ENCODE data around the gene LRIT1. TPM values are rescaled to one million over a fixed set of nuclear protein-coding genes. Genes with fewer than 3 reads are reported as not detected.

LRIT1 gene
- total and polyA plus RNA-seq, 2 experiments from 2014 or later: not detected

- H3K27ac ChIP-seq: no peak overlapping the region
- H3K9me3 ChIP-seq (ENCODE audit: low read depth): no peaks in the 10 kb centered on the region
- H3K4me2 ChIP-seq (ENCODE audit: unreplicated experiment): peak overlapping the region; percentile 16
- H3K9ac ChIP-seq: no peak overlapping the region
- H3K36me3 ChIP-seq (ENCODE audit: low read depth): no peaks in the 10 kb centered on the region
- WGBS, 2 experiments (ENCODE audit: low coverage in 1 of 2, low lambda C conversion rate in 2 of 2, missing lambda C conversion rate in 2 of 2): 32 to 33% methylated on average over 35 of the region's 35 CpGs
- H2AFZ ChIP-seq: peak overlapping the region; percentile 58
- H3F3A ChIP-seq (ENCODE audit: insufficient read depth): no peaks in the 10 kb centered on the region
- in situ Hi-C loops (cut with MboI): no loop called here
- H3K4me3 ChIP-seq: 0 out of 2 replicates have a peak overlapping the region, but pooled peaks have one; percentile 15
- TF ChIP-seq EZH2phosphoT487 (IDR thresholded peaks at IDR 0.05; ENCODE audit: insufficient read depth, low read depth) (no peak), EZH2 (IDR thresholded peaks at IDR 0.05; ENCODE audit: insufficient read depth, poor library complexity, severe bottlenecking) (no peak)
- DNase-seq: peak; percentile 69
- no peaks in the 10 kb centered on the region for H3K79me2 ChIP-seq (ENCODE audit: insufficient read depth)
- H3K4me1 ChIP-seq (ENCODE audit: insufficient read depth): no peaks in the 10 kb centered on the region
- peaks cover 4% of the 10 kb centered on the region; the same call in 1 of the 2 replicates for H3K27me3 ChIP-seq (replicated peaks; ENCODE audit: insufficient read depth)
- H3K9me2 ChIP-seq (ENCODE audit: insufficient read depth): no peaks in the 10 kb centered on the region
- no peaks in the 10 kb centered on the region for H4K20me1 ChIP-seq (ENCODE audit: insufficient read depth)
Measured at GRCh38 chr10:84256510-84257342, 15.4 kb upstream of the LRIT1 start.

GRCh38 chr10:84254552-84255478 lies 13.5 kb upstream of the LRIT1 start:
- no peak overlapping the region for H3K4me3 ChIP-seq
- no peaks in the 10 kb centered on the region for H3K79me2 ChIP-seq (ENCODE audit: insufficient read depth)
- H3K36me3 ChIP-seq (ENCODE audit: low read depth): no peaks in the 10 kb centered on the region
- H3K4me1 ChIP-seq (ENCODE audit: insufficient read depth): no peaks in the 10 kb centered on the region
- in situ Hi-C loops (cut with MboI): no loop called here
- H2AFZ ChIP-seq: no peak overlapping the region
- H3K27ac ChIP-seq: no peak overlapping the region
- 63 to 64% methylated on average over 10 of the region's 10 CpGs for WGBS, 2 experiments (ENCODE audit: low coverage in 1 of 2, low lambda C conversion rate in 2 of 2, missing lambda C conversion rate in 2 of 2)
- no peak for TF ChIP-seq EZH2 (IDR thresholded peaks at IDR 0.05; ENCODE audit: insufficient read depth, poor library complexity, severe bottlenecking)
- no peak overlapping the region for H3K9ac ChIP-seq
- no peaks in the 10 kb centered on the region for H3K9me3 ChIP-seq (ENCODE audit: low read depth)
- 0 out of 2 replicates have a peak, but pooled peaks cover 4% of the 10 kb centered on the region for H3K27me3 ChIP-seq (replicated peaks; ENCODE audit: insufficient read depth)
- DNase-seq: no peak
- H3K9me2 ChIP-seq (ENCODE audit: insufficient read depth): no peaks in the 10 kb centered on the region
- no peaks in the 10 kb centered on the region for H4K20me1 ChIP-seq (ENCODE audit: insufficient read depth)
- no peaks in the 10 kb centered on the region for H3F3A ChIP-seq (ENCODE audit: insufficient read depth)
- no peak overlapping the region for H3K4me2 ChIP-seq (ENCODE audit: unreplicated experiment)

- Histone ChIP-seq H3F3A (ENCODE audit: insufficient read depth) (no peaks in the 10 kb centered on the region), H3K4me1 (ENCODE audit: insufficient read depth) (no peaks in the 10 kb centered on the region), H2AFZ (no peak overlapping the region), H3K36me3 (ENCODE audit: low read depth) (no peaks in the 10 kb centered on the region), H3K79me2 (ENCODE audit: insufficient read depth) (no peaks in the 10 kb centered on the region), H3K9me3 (ENCODE audit: low read depth) (no peaks in the 10 kb centered on the region), H4K20me1 (ENCODE audit: insufficient read depth) (no peaks in the 10 kb centered on the region), H3K9ac (no peak overlapping the region), H3K4me2 (ENCODE audit: unreplicated experiment) (no peak overlapping the region), H3K9me2 (ENCODE audit: insufficient read depth) (no peaks in the 10 kb centered on the region), H3K27ac (no peak overlapping the region), H3K4me3 (no peak overlapping the region), H3K27me3 (replicated peaks; ENCODE audit: insufficient read depth) (0 out of 2 replicates have a peak, but pooled peaks cover 12% of the 10 kb centered on the region)
- in situ Hi-C loops (cut with MboI): no loop called here
- 63% methylated on average over 12 of the region's 12 CpGs for WGBS, 2 experiments (ENCODE audit: low coverage in 1 of 2, low lambda C conversion rate in 2 of 2, missing lambda C conversion rate in 2 of 2)
- no peak for DNase-seq
- no peak for TF ChIP-seq EZH2phosphoT487 (IDR thresholded peaks at IDR 0.05; ENCODE audit: insufficient read depth, low read depth)
- TF ChIP-seq EZH2 (IDR thresholded peaks at IDR 0.05; ENCODE audit: insufficient read depth, poor library complexity, severe bottlenecking): no peak
Measured at GRCh38 chr10:84248794-84249193, 7.4 kb upstream of the LRIT1 start.

GRCh38 chr10:84247496-84247895 lies 6.2 kb upstream of the LRIT1 start:
- no peak for DNase-seq
- 51 to 61% methylated on average over 6 of the region's 6 CpGs for WGBS, 2 experiments (ENCODE audit: low coverage in 1 of 2, low lambda C conversion rate in 2 of 2, missing lambda C conversion rate in 2 of 2)
- Histone ChIP-seq H3K27ac (no peak overlapping the region), H4K20me1 (ENCODE audit: insufficient read depth) (no peaks in the 10 kb centered on the region), H3K9me2 (ENCODE audit: insufficient read depth) (no peaks in the 10 kb centered on the region), H3K79me2 (ENCODE audit: insufficient read depth) (no peaks in the 10 kb centered on the region), H3K9ac (no peak overlapping the region), H3K4me3 (no peak overlapping the region), H3K36me3 (ENCODE audit: low read depth) (no peaks in the 10 kb centered on the region), H2AFZ (no peak overlapping the region), H3K9me3 (ENCODE audit: low read depth) (no peaks in the 10 kb centered on the region), H3K27me3 (replicated peaks; ENCODE audit: insufficient read depth) (0 out of 2 replicates have a peak, but pooled peaks cover 12% of the 10 kb centered on the region), H3K4me2 (ENCODE audit: unreplicated experiment) (no peak overlapping the region), H3K4me1 (ENCODE audit: insufficient read depth) (no peaks in the 10 kb centered on the region), H3F3A (ENCODE audit: insufficient read depth) (no peaks in the 10 kb centered on the region)
- in situ Hi-C loops (cut with MboI): no loop called here
- no peak for TF ChIP-seq EZH2 (IDR thresholded peaks at IDR 0.05; ENCODE audit: insufficient read depth, poor library complexity, severe bottlenecking)

Data from GM23248 (cell line).